ENCODE results near the gene FAM169A.

The FAM169A gene

DNA sequence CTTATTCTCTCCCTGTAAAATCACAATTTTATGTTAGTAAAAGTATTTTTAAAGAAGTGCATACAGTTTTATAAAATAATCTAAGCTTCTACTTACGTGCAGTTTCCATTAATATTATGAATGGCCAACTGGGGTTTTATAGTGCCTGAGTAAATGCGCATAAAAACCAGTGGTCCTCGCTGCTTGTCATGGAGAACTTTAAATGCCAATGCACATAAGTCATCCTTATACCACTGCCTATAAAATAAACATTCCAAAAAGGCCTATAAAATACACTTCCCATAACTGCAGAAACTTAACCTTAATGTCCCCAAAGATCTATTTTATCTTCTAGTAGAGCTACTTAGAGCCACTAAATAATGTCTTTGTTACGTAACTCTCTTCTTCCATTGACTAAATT is 127.8 kb downstream of the FAM169A start:
- no peak for TF ChIP-seq CTCF (IDR thresholded peaks at IDR 0.05; ENCODE audit: control insufficient read depth, extremely low read depth, insufficient read depth)
- no peak overlapping the region for H3K4me3 ChIP-seq (ENCODE audit: low read depth, low read length)
- no peak for DNase-seq (ENCODE audit: low read depth)

- no peak for DNase-seq (ENCODE audit: low read depth)
- no peak overlapping the region for H3K4me3 ChIP-seq (ENCODE audit: low read depth, low read length)
- no peak for TF ChIP-seq CTCF (IDR thresholded peaks at IDR 0.05; ENCODE audit: control insufficient read depth, extremely low read depth, insufficient read depth)
These were observed 129.4 kb downstream of the FAM169A start for GRCh38 chr5:74736759-74737158.

Measured in LNCaP clone FGC (cell line).